Transverse colon (tissue), 4 donors: ENCODE data around the gene ATXN2. TPM values are rescaled to one million over a fixed set of nuclear protein-coding genes. Genes with fewer than 3 reads are reported as not detected.

Experiments
- DNase-seq: peaks from one replicate; pipeline ENCODE4 v3.0.0-alpha.2; 2019
- H3K27ac ChIP-seq, 4 donors: fragments of 200-600 bp; sonication (generic); 2 replicates each; pipeline ENCODE4 v1.5.1; 2016 to 2018; ENCODE audit warnings: inconsistent platforms in 4 of 4
- H3K27me3 ChIP-seq: fragments of 200-600 bp; sonication (generic); 2 replicates; pipeline ENCODE4 v1.5.1; 2017; ENCODE audit warnings: inconsistent platforms
- H3K36me3 ChIP-seq, 4 donors: fragments of 200-600 bp; sonication (generic); 2 replicates each; pipeline ENCODE4 v1.5.1; 2017 to 2019; ENCODE audit warnings: inconsistent platforms in 4 of 4
- H3K4me1 ChIP-seq, 4 donors: fragments of 200-600 bp; sonication (generic); 2 replicates each; pipeline ENCODE4 v1.5.1; 2017 to 2020; ENCODE audit warnings: inconsistent platforms in 4 of 4
- H3K4me3 ChIP-seq, 4 donors: fragments of 200-600 bp; sonication (generic); 1 replicate in 1 of 4; 2 replicates in 3 of 4; pipeline versions ENCODE4 v1.5.1 to v1.6.1; 2017 to 2019; ENCODE audit warnings: inconsistent platforms in 4 of 4
- H3K9me3 ChIP-seq, 2 donors: fragments of 200-600 bp; sonication (generic); 2 replicates each; pipeline ENCODE4 v1.5.1; 2017 to 2019; ENCODE audit warnings: inconsistent platforms in 2 of 2
- CTCF ChIP-seq, 5 experiments: fragments of 200-600 bp in 3 of 5; fragments of 450-650 bp in 2 of 5; sonication (generic) in 3 of 5; IDR thresholded peaks; 1 replicate in 2 of 5; 2 replicates in 3 of 5; pipeline ENCODE4 v1.5.1; 2016 to 2017; ENCODE audit warnings: antibody characterized with exemption in 5 of 5, inconsistent platforms in 3 of 5, mild to moderate bottlenecking in 2 of 5, moderate library complexity in 1 of 5
- EP300 ChIP-seq: sonication (generic); formaldehyde crosslinking; IDR thresholded peaks from one replicate; pipeline ENCODE4 v1.6.1; 2017; ENCODE audit warnings: antibody characterized with exemption, low read depth
- POLR2A ChIP-seq: fragments of 450-650 bp; IDR thresholded peaks from one replicate; pipeline ENCODE4 v1.6.1; 2016; ENCODE audit warnings: antibody characterized with exemption, mild to moderate bottlenecking, moderate library complexity
- POLR2AphosphoS5 ChIP-seq, 3 donors: sonication (generic); formaldehyde crosslinking; IDR thresholded peaks; one replicate each; pipeline ENCODE4 v1.6.1; 2016; ENCODE audit warnings: antibody characterized with exemption in 3 of 3
- WGBS, 2 donors: methylation state at CpG; one replicate each; pipeline ENCODE4 v1.1.5; 2018; ENCODE audit warnings: low coverage in 1 of 2; 5-methylcytosine and 5-hydroxymethylcytosine counted together
- in situ Hi-C, 4 donors: fragments of 200-750 bp; cut with MboI; loops; one replicate each; pipeline versions ENCODE4 v1.15.0 to v1.15.1; 2017; ENCODE audit warnings: low sequenced_read_pairs in 3 of 4, low pct_ligation_motif_present in 1 of 4, low pct_unique_long_range_greater_than_20kb in 1 of 4
- intact Hi-C: fragments of 100-400 bp; cut with DNase I; formaldehyde crosslinking; loops from one replicate; pipeline ENCODE4 v1.15.1; 2023; ENCODE audit warnings: low total_unique reads
- total RNA-seq, 4 donors: library from RNA; depleted of rRNA; stranded (reverse); fragments of >200 nt; gene quantifications; one replicate each; pipeline ENCODE4 v1.1.0, GENCODE V29; 2016

Gene ATXN2
- total RNA-seq, 4 donors from 2014 or later = 50.2 to 95.5 (median 83.2) TPM

GRCh38 chr12:111640506-111640905, 41.4 kb upstream of the ATXN2 start:
- H3K27me3 ChIP-seq = no peaks in the 10 kb centered on the region
- H3K4me3 ChIP-seq = no peak overlapping the region
- peaks cover 0 to 28% (median 4%) of the 10 kb centered on the region in 4 donors for H3K36me3 ChIP-seq
- WGBS, 2 donors = 89 to 100% methylated on average over 1 to 5 of the region's 5 CpGs
- no peaks in the 10 kb centered on the region for H3K9me3 ChIP-seq
- H3K27ac ChIP-seq = no peak overlapping the region
- no peak for TF ChIP-seq CTCF (IDR thresholded peaks at IDR 0.05)
- TF ChIP-seq EP300 = no peak
- TF ChIP-seq POLR2A = no peak
- no peak for TF ChIP-seq POLR2AphosphoS5 (IDR thresholded peaks at IDR 0.05)
- intact Hi-C loops = no loop called here
- no peak for DNase-seq
- in situ Hi-C loops = no loop called here
- H3K4me1 ChIP-seq = peaks cover 6 to 33% (median 16%) of the 10 kb centered on the region in 4 donors

GRCh38 chr12:111638556-111638955, 39.4 kb upstream of the ATXN2 start:
- H3K27me3 ChIP-seq = no peaks in the 10 kb centered on the region
- no peak for DNase-seq
- TF ChIP-seq POLR2AphosphoS5 (IDR thresholded peaks at IDR 0.05) = no peak
- no peak for TF ChIP-seq POLR2A
- no peak for TF ChIP-seq EP300
- no peak for TF ChIP-seq CTCF (IDR thresholded peaks at IDR 0.05)
- H3K4me1 ChIP-seq = peaks cover 6 to 28% (median 12%) of the 10 kb centered on the region in 4 donors
- no peaks in the 10 kb centered on the region for H3K9me3 ChIP-seq
- H3K27ac ChIP-seq = no peak overlapping the region
- no peak overlapping the region for H3K4me3 ChIP-seq
- intact Hi-C loops = no loop called here
- WGBS, 2 donors = 60 to 88% methylated on average over 5 to 6 of the region's 6 CpGs
- in situ Hi-C loops = no loop called here
- peaks cover 0 to 10% (median 0%) of the 10 kb centered on the region in 4 donors for H3K36me3 ChIP-seq

GRCh38 chr12:111636209-111636945, 37.3 kb upstream of the ATXN2 start:
- peak; percentile 23 for DNase-seq
- no peaks in the 10 kb centered on the region for H3K36me3 ChIP-seq
- H3K9me3 ChIP-seq = no peaks in the 10 kb centered on the region
- in situ Hi-C loops = no loop called here
- H3K27ac ChIP-seq = peak overlapping the region; percentile 42 to 73 (median 58)
- peaks cover 0 to 13% (median 9%) of the 10 kb centered on the region in 4 donors for H3K4me1 ChIP-seq
- no peak for TF ChIP-seq CTCF (IDR thresholded peaks at IDR 0.05)
- TF ChIP-seq POLR2AphosphoS5 (IDR thresholded peaks at IDR 0.05) = no peak
- no peak for TF ChIP-seq EP300
- no peak for TF ChIP-seq POLR2A
- H3K4me3 ChIP-seq = no peak overlapping the region
- intact Hi-C loops = no loop called here
- WGBS, 2 donors = 55 to 77% methylated on average over 4 to 19 of the region's 19 CpGs
- no peaks in the 10 kb centered on the region for H3K27me3 ChIP-seq

DNA sequence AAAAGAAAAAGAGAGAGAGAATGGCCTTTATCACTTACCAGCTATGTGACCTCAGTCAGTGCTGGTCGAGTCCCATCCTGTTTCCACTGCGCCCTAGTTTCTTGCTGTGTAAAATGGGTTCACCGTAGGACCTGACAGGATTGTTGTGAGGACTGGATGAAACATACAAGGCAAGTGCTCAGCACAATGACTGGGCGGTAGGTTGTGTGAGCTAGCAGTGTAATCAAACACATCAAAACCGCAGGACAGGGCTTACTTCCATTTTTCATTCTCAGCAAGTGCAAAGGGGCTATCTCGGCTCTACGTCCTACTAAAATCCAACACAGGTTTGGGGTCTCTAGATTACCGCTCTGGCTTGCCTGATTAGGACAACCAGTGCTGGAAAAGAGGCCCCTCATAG, 36.4 kb upstream of the ATXN2 start:
- 73 to 83% methylated on average over 4 to 8 of the region's 8 CpGs for WGBS, 2 donors
- no peaks in the 10 kb centered on the region for H3K9me3 ChIP-seq
- H3K4me3 ChIP-seq = no peak overlapping the region
- in situ Hi-C loops = no loop called here
- TF ChIP-seq POLR2A = no peak
- no peak for TF ChIP-seq CTCF (IDR thresholded peaks at IDR 0.05)
- no peak for TF ChIP-seq POLR2AphosphoS5 (IDR thresholded peaks at IDR 0.05)
- TF ChIP-seq EP300 = no peak
- H3K27me3 ChIP-seq = no peaks in the 10 kb centered on the region
- intact Hi-C loops = no loop called here
- peaks cover 0 to 13% (median 9%) of the 10 kb centered on the region in 4 donors for H3K4me1 ChIP-seq
- DNase-seq = no peak
- peak overlapping the region; percentile 42 to 73 (median 58) for H3K27ac ChIP-seq
- H3K36me3 ChIP-seq = no peaks in the 10 kb centered on the region
